GM12878 (cell line): Measurements from ENCODE around the gene IRS2. TPM values are rescaled to one million over a fixed set of nuclear protein-coding genes. Genes with fewer than 3 reads are reported as not detected.

Experiments
- ATAC-seq: fragments of 200-7000 bp; cut with Tn5 transposase; 3 replicates; pipeline ENCODE4 v1.9.1; 2020; ENCODE audit warnings: mild to moderate bottlenecking, moderate library complexity
- BruUV-seq: library from RNA; stranded (reverse); fragments of 400-500 nt; replicated peaks from 2 replicates; lab custom pipeline; 2021; lab: Mats Ljungman, UMichigan
- CTCF ChIA-PET: fragments of 300-600 bp; sonication (Branson Sonifier 250); formaldehyde crosslinking; extraction: SDS; loops from one replicate; lab custom pipeline; 2021; ENCODE audit warnings: inconsistent platforms; lab: Yijun Ruan, JAX
- POLR2A ChIA-PET: fragments of 350-600 bp; formaldehyde crosslinking; extraction: SDS; loops from one replicate; lab custom pipeline; 2021; ENCODE audit warnings: inconsistent platforms; lab: Charles Lee
- RAD21 ChIA-PET: fragments of 300-600 bp; sonication (Branson Sonifier 250); formaldehyde crosslinking; loops from one replicate; lab custom pipeline; 2023; ENCODE audit warnings: antibody characterized with exemption; ENCODE audit not compliant: unreplicated experiment; lab: Charles Lee
- SMC1A ChIA-PET: fragments of 300-600 bp; sonication (Branson Sonifier 250); formaldehyde crosslinking; loops from one replicate; lab custom pipeline; 2023; ENCODE audit not compliant: unreplicated experiment, uncharacterized antibody; lab: Charles Lee
- DNase-seq: peaks from one replicate; pipeline ENCODE4 v3.0.0-alpha.2; 2011; ENCODE audit warnings: low read depth, low spot score
- FAIRE-seq: peaks from 3 replicates; lab custom pipeline; 2011; peaks lifted over from hg19 to GRCh38; lab: Jason Lieb, UNC
- H2AFZ ChIP-seq: 2 replicates; pipeline ENCODE4 v1.6.0; 2011; ENCODE audit warnings: low read depth, low read length, control low read depth; ENCODE audit not compliant: control insufficient read depth
- H3K27ac ChIP-seq: 2 replicates; pipeline ENCODE4 v1.5.1; 2011; ENCODE audit warnings: control low read depth; ENCODE audit not compliant: control insufficient read depth, insufficient read depth
- H3K27me3 ChIP-seq, 2 experiments: replicated peaks in 1 of 2; 2 replicates each; pipeline versions ENCODE4 v1.6.0 to v1.6.1; 2011; ENCODE audit warnings: low read length in 1 of 2; ENCODE audit not compliant: control insufficient read depth in 2 of 2, insufficient read depth in 2 of 2
- H3K36me3 ChIP-seq, 2 experiments: 2 replicates each; pipeline ENCODE4 v1.5.1; 2011; ENCODE audit warnings: low read length in 1 of 2; ENCODE audit not compliant: control insufficient read depth in 2 of 2, insufficient read depth in 2 of 2
- H3K4me1 ChIP-seq: 2 replicates; pipeline ENCODE4 v1.6.1; 2011; ENCODE audit warnings: mild to moderate bottlenecking, low read length, moderate library complexity, mixed read lengths; ENCODE audit not compliant: control insufficient read depth, insufficient read depth
- H3K4me2 ChIP-seq: 2 replicates; pipeline ENCODE4 v1.6.0; 2011; ENCODE audit warnings: control low read depth; ENCODE audit not compliant: control insufficient read depth, insufficient read depth
- H3K4me3 ChIP-seq: fragments of 200-600 bp; sonication (generic); 2 replicates; pipeline ENCODE4 v1.5.1; 2016
- H3K79me2 ChIP-seq: 2 replicates; pipeline ENCODE4 v1.6.0; 2011; ENCODE audit warnings: low read length; ENCODE audit not compliant: control insufficient read depth, insufficient read depth
- H3K9ac ChIP-seq: 2 replicates; pipeline ENCODE4 v1.8.0; 2011; ENCODE audit warnings: low read length, control low read depth, mixed read lengths; ENCODE audit not compliant: control insufficient read depth, insufficient read depth
- H3K9me3 ChIP-seq: replicated peaks from 3 replicates; pipeline ENCODE4 v1.5.1; 2011; ENCODE audit warnings: mild to moderate bottlenecking, low read length; ENCODE audit not compliant: control insufficient read depth, insufficient read depth
- H4K20me1 ChIP-seq: 2 replicates; pipeline ENCODE4 v1.6.0; 2011; ENCODE audit not compliant: control insufficient read depth, insufficient read depth
- CBFB ChIP-seq: IDR thresholded peaks from 2 replicates; pipeline ENCODE4 v1.6.1; 2016; ENCODE audit warnings: antibody characterized with exemption, low read depth
- EZH2 ChIP-seq: IDR thresholded peaks from 2 replicates; pipeline ENCODE4 v1.6.1; 2012; ENCODE audit warnings: low read depth, mild to moderate bottlenecking, control low read depth, inconsistent platforms, low read length, borderline replicate concordance; ENCODE audit not compliant: control insufficient read depth
- HSF1 ChIP-seq: fragments of 150-350 bp; IDR thresholded peaks from 2 replicates; pipeline ENCODE4 v1.6.1; 2014; ENCODE audit warnings: mild to moderate bottlenecking, low read depth, low read length
- KAT2A ChIP-seq: conservative IDR thresholded peaks from 2 replicates; pipeline ENCODE4 v1.6.1; 2011; ENCODE audit warnings: low read depth, low read length; ENCODE audit not compliant: control insufficient read depth
- MAX ChIP-seq: IDR thresholded peaks from 2 replicates; pipeline ENCODE4 v1.6.1; 2012; ENCODE audit warnings: low read depth, low read length, improper control_type of control experiment
- POLR2A ChIP-seq: IDR thresholded peaks from 2 replicates; pipeline ENCODE4 v1.6.1; 2011; ENCODE audit warnings: low read depth, mild to moderate bottlenecking, low read length
- RCOR1 ChIP-seq: conservative IDR thresholded peaks from 2 replicates; pipeline ENCODE4 v1.6.1; 2012; ENCODE audit warnings: low read depth, low read length, improper control_type of control experiment
- SIN3A ChIP-seq: IDR thresholded peaks from 2 replicates; pipeline ENCODE4 v1.6.1; 2012; ENCODE audit warnings: low read depth, low read length, improper control_type of control experiment
- SREBF2 ChIP-seq: IDR thresholded peaks from 2 replicates; pipeline ENCODE4 v1.6.1; 2012; ENCODE audit warnings: mild to moderate bottlenecking, low read length
- ZBTB33 ChIP-seq: fragments of 450-650 bp; IDR thresholded peaks from 2 replicates; pipeline ENCODE4 v1.6.1; 2017; ENCODE audit warnings: mild to moderate bottlenecking
- ZNF207 ChIP-seq: fragments of 450-650 bp; IDR thresholded peaks from 2 replicates; pipeline ENCODE4 v1.6.1; 2014; ENCODE audit warnings: antibody characterized with exemption, mild to moderate bottlenecking, borderline replicate concordance
- ZNF24 ChIP-seq: fragments of 450-650 bp; IDR thresholded peaks from 2 replicates; pipeline ENCODE4 v1.6.1; 2017; ENCODE audit warnings: antibody characterized with exemption, mild to moderate bottlenecking
- ZNF592 ChIP-seq: fragments of 450-650 bp; IDR thresholded peaks from 2 replicates; pipeline ENCODE4 v1.6.1; 2017; ENCODE audit warnings: mild to moderate bottlenecking, moderate library complexity
- WGBS: methylation state at CpG from one replicate; pipeline ENCODE4 v1.1.6; 2016; ENCODE audit warnings: low lambda C conversion rate; ENCODE audit not compliant: insufficient replicate concordance, insufficient coverage; ENCODE audit errors: missing lambda C conversion rate; 5-methylcytosine and 5-hydroxymethylcytosine counted together
- in situ Hi-C: fragments of 300-500 bp; cut with MboI; formaldehyde crosslinking; loops from 9 replicates; pipeline ENCODE4 v1.14.3; 2018; ENCODE audit warnings: mixed read lengths
- intact Hi-C: fragments of 100-400 bp; cut with micrococcal nuclease; formaldehyde crosslinking; loops from one replicate; pipeline ENCODE4 v1.14.2; 2022; ENCODE audit not compliant: unreplicated experiment
- polyA plus RNA-seq, 11 experiments: library from polyadenylated mRNA; depleted of rRNA in 4 of 11; unstranded in 6 of 11; stranded (reverse) in 5 of 11; fragments of >200 nt; fragmentation: Nextera tagmentation in 4 of 11; fragmentation: Illumina TruSeq in 1 of 11; extraction: Ambion mirVana in 4 of 11; extraction: Trizol in 1 of 11; gene quantifications; 1 replicate in 1 of 11; 2 replicates in 10 of 11; pipeline versions ENCODE4 v1.2.1 to v1.2.3, GENCODE V29; 2011 to 2016; ENCODE audit warnings: inconsistent platforms in 2 of 11, missing spikeins in 2 of 11, low read depth in 1 of 11
- total RNA-seq, 4 experiments: library from RNA; depleted of rRNA in 3 of 4; stranded (reverse); fragments of >200 nt in 3 of 4; fragmentation: Illumina TruSeq in 1 of 4; extraction: Trizol in 1 of 4; gene quantifications; 2 replicates each; pipeline versions ENCODE4 v1.2.1 to v1.2.3, GENCODE V29; 2013 to 2021
- TF ChIP-seq, protein P1 (sequence below), 3 experiments: IDR thresholded peaks in 2 of 3; conservative IDR thresholded peaks in 1 of 3; 2 replicates each; pipeline ENCODE4 v1.5.1; 2011; ENCODE audit warnings: low read depth in 3 of 3, low read length in 3 of 3, mild to moderate bottlenecking in 3 of 3, control low read depth in 2 of 3, moderate library complexity in 2 of 3, inconsistent platforms in 1 of 3, mixed read lengths in 1 of 3; ENCODE audit not compliant: control insufficient read depth in 2 of 3, insufficient read depth in 1 of 3; ENCODE audit errors: extremely low read depth in 1 of 3

Gene IRS2
- total and polyA plus RNA-seq, 10 of the 15 experiments (the other 5 are each of a cell fraction or from before 2014, with no cell fraction given), result 0.01 to 0.31 (median 0.07) TPM; not detected in 6

- TF ChIP-seq, protein P1, sequence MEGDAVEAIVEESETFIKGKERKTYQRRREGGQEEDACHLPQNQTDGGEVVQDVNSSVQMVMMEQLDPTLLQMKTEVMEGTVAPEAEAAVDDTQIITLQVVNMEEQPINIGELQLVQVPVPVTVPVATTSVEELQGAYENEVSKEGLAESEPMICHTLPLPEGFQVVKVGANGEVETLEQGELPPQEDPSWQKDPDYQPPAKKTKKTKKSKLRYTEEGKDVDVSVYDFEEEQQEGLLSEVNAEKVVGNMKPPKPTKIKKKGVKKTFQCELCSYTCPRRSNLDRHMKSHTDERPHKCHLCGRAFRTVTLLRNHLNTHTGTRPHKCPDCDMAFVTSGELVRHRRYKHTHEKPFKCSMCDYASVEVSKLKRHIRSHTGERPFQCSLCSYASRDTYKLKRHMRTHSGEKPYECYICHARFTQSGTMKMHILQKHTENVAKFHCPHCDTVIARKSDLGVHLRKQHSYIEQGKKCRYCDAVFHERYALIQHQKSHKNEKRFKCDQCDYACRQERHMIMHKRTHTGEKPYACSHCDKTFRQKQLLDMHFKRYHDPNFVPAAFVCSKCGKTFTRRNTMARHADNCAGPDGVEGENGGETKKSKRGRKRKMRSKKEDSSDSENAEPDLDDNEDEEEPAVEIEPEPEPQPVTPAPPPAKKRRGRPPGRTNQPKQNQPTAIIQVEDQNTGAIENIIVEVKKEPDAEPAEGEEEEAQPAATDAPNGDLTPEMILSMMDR (IDR thresholded peaks at IDR 0.05 in 2 of 3, conservative IDR thresholded peaks at IDR 0.05 in 1 of 3; ENCODE audit: control insufficient read depth in 2 of 3, extremely low read depth in 1 of 3, insufficient read depth in 1 of 3, low read depth in 3 of 3, low read length in 3 of 3), result no peak
- TF ChIP-seq POLR2A, result no peak
- TF ChIP-seq ZNF24, result no peak
- no peak for TF ChIP-seq KAT2A
Measured at GRCh38 chr13:109769921-109770320, 16.5 kb downstream of the IRS2 start (continued).

DNA sequence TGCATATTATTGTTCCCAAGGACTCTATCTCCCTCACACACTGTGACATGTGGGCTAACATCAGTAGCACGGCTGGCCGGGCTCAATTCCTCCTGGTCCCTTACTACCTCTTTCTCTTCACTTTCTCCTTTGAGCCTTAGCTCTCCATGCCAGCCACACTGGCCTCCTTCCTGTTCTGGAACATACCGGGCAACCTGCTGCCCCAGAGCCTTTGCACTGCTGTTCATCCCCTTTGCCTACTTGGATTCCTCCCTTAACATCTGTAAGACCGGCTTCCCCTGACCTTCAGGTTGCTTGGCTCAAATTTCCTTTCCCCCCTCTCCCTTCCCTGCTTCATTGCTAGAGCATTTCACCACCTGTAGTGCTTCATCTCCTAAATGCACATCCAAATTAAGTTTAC lies 17.1 kb downstream of the IRS2 start:
- intact Hi-C loops (no loop called here), in situ Hi-C loops (no loop called here)
- H3K9me3 ChIP-seq, result no peaks in the 10 kb centered on the region
- no peak for DNase-seq
- H2AFZ ChIP-seq, result no peak overlapping the region
- no peak overlapping the region for H3K27ac ChIP-seq
- no peak for ATAC-seq
- H3K27me3 ChIP-seq, result no peaks in the 10 kb centered on the region
- no peaks in the 10 kb centered on the region for H3K79me2 ChIP-seq
- ChIA-PET POLR2A (no interaction called here), CTCF (no interaction called here), SMC1A (interaction anchor here (0.9 kb wide), 1 partner anchor 11 kb away, joined by 4 read pairs; no protein-coding TSS in a partner anchor), RAD21 (no interaction called here)
- FAIRE-seq, result no peak
- no peaks in the 10 kb centered on the region for H4K20me1 ChIP-seq
- no TSS peak for BruUV-seq
- WGBS, result 18% methylated on average over 4 of the region's 4 CpGs
- H3K4me1 ChIP-seq, result no peaks in the 10 kb centered on the region
- H3K4me2 ChIP-seq, result no peak overlapping the region
- no peak overlapping the region for H3K4me3 ChIP-seq
- no peak overlapping the region for H3K9ac ChIP-seq
- no peaks in the 10 kb centered on the region for H3K36me3 ChIP-seq
- no peak for TF ChIP-seq ZNF207
- no peak for TF ChIP-seq CBFB
- no peak for TF ChIP-seq SIN3A
- no peak for TF ChIP-seq HSF1
- no peak for TF ChIP-seq EZH2
- TF ChIP-seq MAX, result no peak
- no peak for TF ChIP-seq ZNF592
- no peak for TF ChIP-seq SREBF2
- no peak for TF ChIP-seq RCOR1
- TF ChIP-seq ZBTB33, result no peak
